ENCODE measurements around the gene MARCO.

DNA sequence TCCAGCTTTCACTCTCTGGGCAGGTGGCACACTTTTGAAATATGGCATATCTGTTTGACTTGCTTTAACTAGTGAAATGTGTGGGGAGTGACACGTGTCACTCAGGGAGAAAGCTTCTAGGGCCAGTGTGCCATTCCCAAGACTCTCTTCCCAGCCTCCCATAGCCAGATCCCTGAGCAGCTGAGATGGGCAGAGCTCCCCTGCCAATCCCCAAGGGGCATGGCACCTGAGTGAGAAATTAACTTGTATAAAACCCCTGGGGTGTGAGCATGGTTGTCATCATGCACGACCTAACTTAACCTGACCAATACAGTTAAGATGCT lies 39.0 kb upstream of the MARCO start:
- TF ChIP-seq, protein P1, sequence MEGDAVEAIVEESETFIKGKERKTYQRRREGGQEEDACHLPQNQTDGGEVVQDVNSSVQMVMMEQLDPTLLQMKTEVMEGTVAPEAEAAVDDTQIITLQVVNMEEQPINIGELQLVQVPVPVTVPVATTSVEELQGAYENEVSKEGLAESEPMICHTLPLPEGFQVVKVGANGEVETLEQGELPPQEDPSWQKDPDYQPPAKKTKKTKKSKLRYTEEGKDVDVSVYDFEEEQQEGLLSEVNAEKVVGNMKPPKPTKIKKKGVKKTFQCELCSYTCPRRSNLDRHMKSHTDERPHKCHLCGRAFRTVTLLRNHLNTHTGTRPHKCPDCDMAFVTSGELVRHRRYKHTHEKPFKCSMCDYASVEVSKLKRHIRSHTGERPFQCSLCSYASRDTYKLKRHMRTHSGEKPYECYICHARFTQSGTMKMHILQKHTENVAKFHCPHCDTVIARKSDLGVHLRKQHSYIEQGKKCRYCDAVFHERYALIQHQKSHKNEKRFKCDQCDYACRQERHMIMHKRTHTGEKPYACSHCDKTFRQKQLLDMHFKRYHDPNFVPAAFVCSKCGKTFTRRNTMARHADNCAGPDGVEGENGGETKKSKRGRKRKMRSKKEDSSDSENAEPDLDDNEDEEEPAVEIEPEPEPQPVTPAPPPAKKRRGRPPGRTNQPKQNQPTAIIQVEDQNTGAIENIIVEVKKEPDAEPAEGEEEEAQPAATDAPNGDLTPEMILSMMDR (IDR thresholded peaks at IDR 0.05), result no peak
- TF ChIP-seq POLR2A (IDR thresholded peaks at IDR 0.05), result no peak
